Mesenchymal stem cell (in vitro differentiated cells and primary cell): ENCODE results near the gene ACAN.

Experiments used
- DNase-seq: peaks from one replicate; pipeline ENCODE4 v3.0.0-alpha.2; 2013
- H2AFZ ChIP-seq: one replicate; pipeline ENCODE4 v1.6.1; 2013; ENCODE audit warnings: low read depth, mild to moderate bottlenecking, control low read depth, inconsistent platforms, low read length, moderate library complexity
- H2AK5ac ChIP-seq: 2 replicates; pipeline ENCODE4 v1.6.1; 2013; ENCODE audit warnings: low read length, moderate library complexity, mild to moderate bottlenecking, inconsistent platforms; ENCODE audit not compliant: severe bottlenecking
- H2BK120ac ChIP-seq: one replicate; pipeline ENCODE4 v1.6.1; 2013; ENCODE audit warnings: low read depth, mild to moderate bottlenecking, inconsistent platforms, low read length, moderate library complexity
- H2BK12ac ChIP-seq, 2 experiments: one replicate each; pipeline ENCODE4 v1.6.1; 2013; ENCODE audit warnings: inconsistent platforms in 2 of 2, low read length in 2 of 2, mild to moderate bottlenecking in 2 of 2, moderate library complexity in 2 of 2, control low read depth in 1 of 2
- H2BK15ac ChIP-seq: one replicate; pipeline ENCODE4 v1.6.1; 2013; ENCODE audit warnings: mild to moderate bottlenecking, low read depth, inconsistent platforms; ENCODE audit not compliant: poor library complexity, severe bottlenecking
- H2BK5ac ChIP-seq: 2 replicates; pipeline ENCODE4 v1.6.1; 2013; ENCODE audit warnings: low read depth, mild to moderate bottlenecking, low read length, control low read depth, inconsistent platforms; ENCODE audit not compliant: poor library complexity, severe bottlenecking
- H3K14ac ChIP-seq, 2 experiments: one replicate each; pipeline ENCODE4 v1.6.1; 2013; ENCODE audit warnings: inconsistent platforms in 2 of 2, low read length in 2 of 2, control low read depth in 1 of 2, mild to moderate bottlenecking in 1 of 2, moderate library complexity in 1 of 2
- H3K18ac ChIP-seq, 2 experiments: one replicate each; pipeline ENCODE4 v1.6.1; 2013; ENCODE audit warnings: inconsistent platforms in 2 of 2, low read length in 2 of 2, control low read depth in 1 of 2, low read depth in 1 of 2, mild to moderate bottlenecking in 1 of 2
- H3K23ac ChIP-seq, 2 experiments: one replicate each; pipeline ENCODE4 v1.6.1; 2013; ENCODE audit warnings: inconsistent platforms in 2 of 2, low read length in 2 of 2, mild to moderate bottlenecking in 2 of 2, moderate library complexity in 2 of 2, control low read depth in 1 of 2
- H3K27ac ChIP-seq: 2 replicates; pipeline ENCODE4 v1.5.1; 2013; ENCODE audit warnings: mild to moderate bottlenecking, moderate library complexity, low read length, control low read depth, inconsistent platforms; ENCODE audit not compliant: poor library complexity, severe bottlenecking
- H3K27me3 ChIP-seq, 2 experiments: 2 replicates each; pipeline versions ENCODE4 v1.6.1 to v1.7.0; 2013; ENCODE audit warnings: low read length in 2 of 2, mild to moderate bottlenecking in 2 of 2, moderate library complexity in 2 of 2, control low read depth in 1 of 2, inconsistent platforms in 1 of 2; ENCODE audit not compliant: control insufficient read depth in 1 of 2, insufficient read depth in 1 of 2
- H3K36me3 ChIP-seq, 2 experiments: 2 replicates each; pipeline versions ENCODE4 v1.6.1 to v1.7.0; 2013; ENCODE audit warnings: low read length in 2 of 2, control low read depth in 1 of 2, inconsistent platforms in 1 of 2, low read depth in 1 of 2, mild to moderate bottlenecking in 1 of 2; ENCODE audit not compliant: insufficient read depth in 2 of 2, control insufficient read depth in 1 of 2
- H3K4ac ChIP-seq, 2 experiments: one replicate each; pipeline ENCODE4 v1.6.1; 2013; ENCODE audit warnings: inconsistent platforms in 2 of 2, low read length in 2 of 2, mild to moderate bottlenecking in 2 of 2, moderate library complexity in 2 of 2, control low read depth in 1 of 2, low read depth in 1 of 2
- H3K4me1 ChIP-seq: 2 replicates; pipeline ENCODE4 v1.6.1; 2013; ENCODE audit warnings: low read depth, low read length, control low read depth; ENCODE audit not compliant: control insufficient read depth, insufficient read depth
- H3K4me2 ChIP-seq: 2 replicates; pipeline ENCODE4 v1.6.1; 2013; ENCODE audit warnings: low read length, mild to moderate bottlenecking, inconsistent platforms; ENCODE audit not compliant: poor library complexity, severe bottlenecking
- H3K4me3 ChIP-seq, 2 experiments: 2 replicates each; pipeline versions ENCODE4 v1.5.1 to v1.7.0; 2013; ENCODE audit warnings: low read length in 2 of 2, mild to moderate bottlenecking in 2 of 2, control low read depth in 1 of 2, low read depth in 1 of 2; ENCODE audit not compliant: insufficient read depth in 1 of 2
- H3K79me1 ChIP-seq: replicated peaks from 2 replicates; pipeline ENCODE4 v1.6.1; 2013; ENCODE audit warnings: mild to moderate bottlenecking, control low read depth, low read length, inconsistent platforms; ENCODE audit not compliant: poor library complexity, severe bottlenecking
- H3K9ac ChIP-seq: 2 replicates; pipeline ENCODE4 v1.7.0; 2013; ENCODE audit warnings: mild to moderate bottlenecking, low read length, moderate library complexity
- H3K9me3 ChIP-seq: 2 replicates; pipeline ENCODE4 v1.7.0; 2013; ENCODE audit warnings: mild to moderate bottlenecking, low read length; ENCODE audit not compliant: control insufficient read depth
- H4K8ac ChIP-seq: one replicate; pipeline ENCODE4 v1.6.1; 2013; ENCODE audit warnings: inconsistent platforms, mild to moderate bottlenecking, low read length, moderate library complexity
- H4K91ac ChIP-seq: one replicate; pipeline ENCODE4 v1.6.1; 2013; ENCODE audit warnings: mild to moderate bottlenecking, low read length, inconsistent platforms
- WGBS: methylation state at CpG from one replicate; pipeline ENCODE4 v1.1.7; 2013; ENCODE audit warnings: mixed read lengths; 5-methylcytosine and 5-hydroxymethylcytosine counted together

ACAN gene

GRCh38 chr15:88887068-88887580 lies 83.9 kb downstream of the ACAN start:
- H3K23ac ChIP-seq, result no peak overlapping the region
- no peak overlapping the region for H3K4me2 ChIP-seq
- no peak overlapping the region for H3K27ac ChIP-seq
- no peaks in the 10 kb centered on the region for H3K36me3 ChIP-seq
- H2BK15ac ChIP-seq, result no peak overlapping the region
- H2AFZ ChIP-seq, result no peak overlapping the region
- H3K14ac ChIP-seq, result no peak overlapping the region
- no peak overlapping the region for H3K18ac ChIP-seq
- H3K4me1 ChIP-seq, result peaks cover 5% of the 10 kb centered on the region
- no peak overlapping the region for H4K91ac ChIP-seq
- H3K4ac ChIP-seq, result no peak overlapping the region
- H4K8ac ChIP-seq, result no peak overlapping the region
- H2BK120ac ChIP-seq, result no peak overlapping the region
- H3K27me3 ChIP-seq, result no peaks in the 10 kb centered on the region
- H2BK5ac ChIP-seq, result no peak overlapping the region
- H3K79me1 ChIP-seq, result no peaks in the 10 kb centered on the region
- DNase-seq, result no peak
- no peak overlapping the region for H3K9ac ChIP-seq
- 94% methylated on average over 18 of the region's 18 CpGs for WGBS
- H3K4me3 ChIP-seq, result no peak overlapping the region
- H3K9me3 ChIP-seq, result no peaks in the 10 kb centered on the region
- H2AK5ac ChIP-seq, result no peak overlapping the region
- H2BK12ac ChIP-seq, result no peak overlapping the region

- Histone ChIP-seq H2AFZ (no peak overlapping the region), H3K36me3 (no peaks in the 10 kb centered on the region), H2BK5ac (no peak overlapping the region), H3K9ac (no peak overlapping the region), H3K18ac (no peak overlapping the region), H2BK12ac (no peak overlapping the region), H3K9me3 (no peaks in the 10 kb centered on the region), H2AK5ac (no peak overlapping the region), H3K4me3 (no peak overlapping the region), H4K8ac (no peak overlapping the region), H3K4ac (no peak overlapping the region), H3K27me3 (peaks cover 0 to 4% of the 10 kb centered on the region in 2 experiments), H3K79me1 (no peaks in the 10 kb centered on the region), H3K14ac (no peak overlapping the region), H4K91ac (no peak overlapping the region), H3K23ac (no peak overlapping the region), H3K4me2 (no peak overlapping the region), H2BK15ac (no peak overlapping the region), H2BK120ac (no peak overlapping the region), H3K27ac (no peak overlapping the region), H3K4me1 (no peaks in the 10 kb centered on the region)
- 68% methylated on average over 4 of the region's 5 CpGs for WGBS
- no peak for DNase-seq
Observed at GRCh38 chr15:88888719-88889118, 85.5 kb downstream of the ACAN start.

- H3K4me2 ChIP-seq, result no peak overlapping the region
- no peak overlapping the region for H2BK15ac ChIP-seq
- no peaks in the 10 kb centered on the region for H3K36me3 ChIP-seq
- no peak overlapping the region for H2BK5ac ChIP-seq
- no peak overlapping the region for H4K91ac ChIP-seq
- no peaks in the 10 kb centered on the region for H3K79me1 ChIP-seq
- DNase-seq, result no peak
- no peak overlapping the region for H3K23ac ChIP-seq
- WGBS, result 83% methylated on average over 4 of the region's 4 CpGs
- H3K27ac ChIP-seq, result no peak overlapping the region
- H3K27me3 ChIP-seq, result peaks cover 12 to 20% of the 10 kb centered on the region in 2 experiments
- H3K9ac ChIP-seq, result no peak overlapping the region
- H3K4me1 ChIP-seq, result peaks cover 13% of the 10 kb centered on the region
- no peak overlapping the region for H4K8ac ChIP-seq
- no peak overlapping the region for H2AK5ac ChIP-seq
- no peak overlapping the region for H2AFZ ChIP-seq
- no peak overlapping the region for H3K4ac ChIP-seq
- H2BK12ac ChIP-seq, result no peak overlapping the region
- H3K9me3 ChIP-seq, result no peaks in the 10 kb centered on the region
- H3K14ac ChIP-seq, result no peak overlapping the region
- no peak overlapping the region for H2BK120ac ChIP-seq
- no peak overlapping the region for H3K18ac ChIP-seq
- no peak overlapping the region for H3K4me3 ChIP-seq
Observed at GRCh38 chr15:88890495-88890894, 87.3 kb downstream of the ACAN start.

- Histone ChIP-seq H3K14ac (no peak overlapping the region), H3K18ac (no peak overlapping the region), H2BK12ac (no peak overlapping the region), H2AK5ac (no peak overlapping the region), H3K9me3 (no peaks in the 10 kb centered on the region), H3K36me3 (peaks cover 0 to 5% of the 10 kb centered on the region in 2 experiments), H2BK15ac (no peak overlapping the region), H3K27me3 (peaks cover 14 to 27% of the 10 kb centered on the region in 2 experiments), H3K27ac (no peak overlapping the region), H2BK120ac (no peak overlapping the region), H3K4ac (no peak overlapping the region), H4K8ac (no peak overlapping the region), H2BK5ac (no peak overlapping the region), H3K4me3 (no peak overlapping the region), H3K79me1 (no peaks in the 10 kb centered on the region), H3K4me1 (peaks cover 17% of the 10 kb centered on the region), H2AFZ (no peak overlapping the region), H4K91ac (no peak overlapping the region), H3K9ac (no peak overlapping the region), H3K4me2 (no peak overlapping the region), H3K23ac (no peak overlapping the region)
- DNase-seq, result no peak
- WGBS, result 77% methylated on average over 7 of the region's 7 CpGs
Observed at GRCh38 chr15:88891540-88892254, 88.5 kb downstream of the ACAN start.
